Esophagus squamous epithelium (tissue), 5 donors: ENCODE results near the gene MYO9A. TPM values are rescaled to one million over a fixed set of nuclear protein-coding genes. Genes with fewer than 3 reads are reported as not detected.

ENCODE experiments used
- DNase-seq: peaks from one replicate; lab custom pipeline; 2025; lab: John Stamatoyannopoulos, UW
- H3K27ac ChIP-seq, 4 donors: fragments of 200-600 bp; sonication (generic); one replicate each; pipeline ENCODE4 v1.5.1; 2016 to 2019; ENCODE audit warnings: mild to moderate bottlenecking in 1 of 4
- H3K27me3 ChIP-seq, 4 donors: fragments of 200-600 bp; sonication (generic); 1 replicate in 3 of 4; 2 replicates in 1 of 4; pipeline versions ENCODE4 v1.5.1 to v1.6.0; 2017 to 2021; ENCODE audit warnings: antibody characterized with exemption in 1 of 4
- H3K36me3 ChIP-seq, 3 donors: fragments of 200-600 bp; sonication (generic); one replicate each; pipeline ENCODE4 v1.5.1; 2016 to 2019
- H3K4me1 ChIP-seq, 3 donors: fragments of 200-600 bp; sonication (generic); one replicate each; pipeline ENCODE4 v1.5.1; 2017 to 2019
- H3K4me3 ChIP-seq, 4 donors: fragments of 200-600 bp; sonication (generic); 1 replicate in 3 of 4; 2 replicates in 1 of 4; pipeline ENCODE4 v1.5.1; 2016 to 2019; ENCODE audit warnings: mild to moderate bottlenecking in 2 of 4, moderate library complexity in 1 of 4
- H3K9me3 ChIP-seq, 3 donors: fragments of 200-600 bp; sonication (generic); one replicate each; pipeline ENCODE4 v1.5.1; 2016 to 2019
- POLR2A ChIP-seq, 4 donors: fragments of 450-650 bp; IDR thresholded peaks; one replicate each; pipeline ENCODE4 v1.6.1; 2017; ENCODE audit warnings: antibody characterized with exemption in 4 of 4, mild to moderate bottlenecking in 4 of 4, moderate library complexity in 3 of 4
- WGBS, 2 donors: methylation state at CpG; one replicate each; pipeline ENCODE4 v1.1.5; 2018; 5-methylcytosine and 5-hydroxymethylcytosine counted together
- intact Hi-C: fragments of 100-400 bp; cut with DNase I; formaldehyde crosslinking; loops from one replicate; pipeline ENCODE4 v1.15.0; 2022
- total RNA-seq, 4 donors: library from RNA; depleted of rRNA; stranded (reverse); fragments of >200 nt; gene quantifications; one replicate each; pipeline ENCODE4 v1.1.0, GENCODE V29; 2016
- TF ChIP-seq, protein P1 (sequence below), 6 experiments: fragments of 450-650 bp in 4 of 6; fragments of 200-600 bp in 2 of 6; sonication (generic) in 2 of 6; IDR thresholded peaks; one replicate each; pipeline ENCODE4 v1.5.1; 2016 to 2019; ENCODE audit warnings: antibody characterized with exemption in 6 of 6, mild to moderate bottlenecking in 4 of 6, moderate library complexity in 4 of 6
- donor health status: DM: yes; HTN: yes; CAD: no.

Gene MYO9A
- total RNA-seq, 4 donors from 2014 or later: 18.2 to 62.0 (median 35.0) TPM

DNA sequence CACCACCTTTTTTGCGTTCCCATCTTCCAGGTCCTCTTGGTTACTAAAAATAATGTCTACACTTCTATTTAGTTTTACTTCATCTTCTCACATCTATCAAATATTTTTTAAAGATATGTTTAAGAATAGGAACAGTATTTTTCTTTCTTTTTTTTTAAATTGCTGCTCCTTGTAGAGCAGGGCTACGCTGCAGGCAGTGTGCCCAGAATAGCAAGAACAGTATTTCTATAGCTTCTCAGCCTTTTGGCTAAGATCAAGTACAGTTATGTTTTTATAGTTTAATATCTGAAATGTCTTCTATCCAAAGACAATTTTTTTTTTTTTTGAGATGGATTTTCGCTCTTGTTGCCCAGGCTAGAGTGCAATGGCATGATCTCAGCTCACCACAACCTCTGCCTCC is 73.0 kb downstream of the MYO9A start:
- TF ChIP-seq POLR2A (IDR thresholded peaks at IDR 0.05): no peak
- TF ChIP-seq, protein P1, sequence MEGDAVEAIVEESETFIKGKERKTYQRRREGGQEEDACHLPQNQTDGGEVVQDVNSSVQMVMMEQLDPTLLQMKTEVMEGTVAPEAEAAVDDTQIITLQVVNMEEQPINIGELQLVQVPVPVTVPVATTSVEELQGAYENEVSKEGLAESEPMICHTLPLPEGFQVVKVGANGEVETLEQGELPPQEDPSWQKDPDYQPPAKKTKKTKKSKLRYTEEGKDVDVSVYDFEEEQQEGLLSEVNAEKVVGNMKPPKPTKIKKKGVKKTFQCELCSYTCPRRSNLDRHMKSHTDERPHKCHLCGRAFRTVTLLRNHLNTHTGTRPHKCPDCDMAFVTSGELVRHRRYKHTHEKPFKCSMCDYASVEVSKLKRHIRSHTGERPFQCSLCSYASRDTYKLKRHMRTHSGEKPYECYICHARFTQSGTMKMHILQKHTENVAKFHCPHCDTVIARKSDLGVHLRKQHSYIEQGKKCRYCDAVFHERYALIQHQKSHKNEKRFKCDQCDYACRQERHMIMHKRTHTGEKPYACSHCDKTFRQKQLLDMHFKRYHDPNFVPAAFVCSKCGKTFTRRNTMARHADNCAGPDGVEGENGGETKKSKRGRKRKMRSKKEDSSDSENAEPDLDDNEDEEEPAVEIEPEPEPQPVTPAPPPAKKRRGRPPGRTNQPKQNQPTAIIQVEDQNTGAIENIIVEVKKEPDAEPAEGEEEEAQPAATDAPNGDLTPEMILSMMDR (IDR thresholded peaks at IDR 0.05): no peak
- Histone ChIP-seq H3K4me3 (no peak overlapping the region), H3K36me3 (peaks cover 0 to 44% (median 0%) of the 10 kb centered on the region in 3 donors), H3K27me3 (no peaks in the 10 kb centered on the region), H3K27ac (no peak overlapping the region), H3K4me1 (peaks cover 0 to 7% (median 0%) of the 10 kb centered on the region in 3 donors), H3K9me3 (no peaks in the 10 kb centered on the region)
- intact Hi-C loops: no loop called here
- 87 to 91% methylated on average over 3 of the region's 3 CpGs for WGBS, 2 donors
- no peak for DNase-seq

DNA sequence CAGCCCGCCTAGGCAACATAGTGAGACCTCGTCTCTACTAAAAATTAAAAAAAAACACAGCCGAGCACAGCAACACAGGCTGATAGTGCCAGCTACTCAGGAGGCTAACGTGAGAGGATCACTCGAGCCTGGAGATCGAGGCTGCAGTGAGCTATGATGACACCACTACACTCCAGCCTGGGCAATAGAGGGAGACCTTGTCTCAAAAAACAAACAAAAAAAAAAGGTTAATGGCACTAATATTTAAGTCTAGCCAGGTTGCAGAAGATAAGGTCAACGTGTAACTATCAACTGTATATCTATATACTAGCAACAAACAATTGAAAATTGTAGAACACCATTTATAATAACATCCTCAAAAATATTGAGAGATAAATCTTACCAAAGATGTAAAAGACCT is 75.1 kb downstream of the MYO9A start:
- H3K4me3 ChIP-seq: no peak overlapping the region
- 89% methylated on average over 7 of the region's 7 CpGs for WGBS, 2 donors

DNA sequence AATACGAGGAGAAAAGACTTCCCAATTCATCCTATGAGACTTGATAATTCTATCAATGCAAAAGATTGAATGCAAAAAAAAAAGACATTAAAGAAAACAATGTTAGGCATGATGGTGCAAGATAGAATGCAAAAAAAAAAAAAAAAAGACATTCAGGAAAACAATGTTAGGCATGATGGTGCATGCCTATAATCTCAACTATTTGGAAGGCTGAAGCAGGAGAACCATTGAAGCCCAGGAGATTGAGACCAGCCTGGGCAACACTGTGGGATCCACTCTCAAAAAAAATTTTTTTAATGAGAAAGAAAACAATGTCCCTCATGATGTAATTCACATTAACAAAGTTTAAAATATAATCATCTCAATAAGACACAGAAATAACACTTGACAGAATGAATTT is 75.9 kb downstream of the MYO9A start:
- no peak overlapping the region for H3K4me3 ChIP-seq
- H3K27me3 ChIP-seq: no peaks in the 10 kb centered on the region
- H3K4me1 ChIP-seq: no peaks in the 10 kb centered on the region
- H3K36me3 ChIP-seq: peaks cover 0 to 48% (median 0%) of the 10 kb centered on the region in 3 donors
- TF ChIP-seq, protein P1 (IDR thresholded peaks at IDR 0.05): no peak
- TF ChIP-seq POLR2A (IDR thresholded peaks at IDR 0.05): no peak
- 53 to 57% methylated on average over 1 of the region's 1 CpG for WGBS, 2 donors
- intact Hi-C loops: no loop called here
- no peak for DNase-seq
- no peak overlapping the region for H3K27ac ChIP-seq
- no peaks in the 10 kb centered on the region for H3K9me3 ChIP-seq

More for the DNA sequence above, 75.1 kb downstream of the MYO9A start:
- peaks cover 0 to 48% (median 0%) of the 10 kb centered on the region in 3 donors for H3K36me3 ChIP-seq
- no peaks in the 10 kb centered on the region for H3K27me3 ChIP-seq
- H3K4me1 ChIP-seq: no peaks in the 10 kb centered on the region
- no peaks in the 10 kb centered on the region for H3K9me3 ChIP-seq
- H3K27ac ChIP-seq: no peak overlapping the region
- intact Hi-C loops: no loop called here
- TF ChIP-seq POLR2A (IDR thresholded peaks at IDR 0.05): no peak
- TF ChIP-seq, protein P1 (IDR thresholded peaks at IDR 0.05): no peak
- no peak for DNase-seq

DNA sequence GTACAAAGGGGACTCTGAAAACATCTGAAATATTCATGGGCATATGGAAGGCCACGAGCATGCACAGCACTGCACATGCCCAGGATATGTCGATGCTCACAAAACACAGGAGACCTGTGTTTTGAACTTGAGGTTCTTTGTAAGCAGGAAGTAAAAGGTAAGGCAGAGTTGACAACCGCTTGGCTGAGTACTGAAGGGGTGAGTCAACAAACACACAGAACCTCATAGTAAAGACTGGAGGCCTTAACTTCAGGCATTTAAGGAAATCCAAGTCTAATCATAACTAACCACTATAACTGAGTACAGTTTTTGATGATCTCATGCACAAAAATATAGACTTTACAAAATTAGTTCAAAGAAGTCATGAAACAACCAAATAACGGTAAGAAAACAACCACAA is 80.6 kb downstream of the MYO9A start:
- intact Hi-C loops: no loop called here
- Histone ChIP-seq H3K4me1 (peaks cover 0 to 24% (median 0%) of the 10 kb centered on the region in 3 donors), H3K9me3 (no peaks in the 10 kb centered on the region), H3K27ac (no peak overlapping the region), H3K36me3 (peaks cover 0 to 19% (median 0%) of the 10 kb centered on the region in 3 donors), H3K27me3 (no peaks in the 10 kb centered on the region), H3K4me3 (no peak overlapping the region)
- WGBS, 2 donors: 77 to 88% methylated on average over 4 of the region's 4 CpGs
- DNase-seq: no peak
- TF ChIP-seq, protein P1 (IDR thresholded peaks at IDR 0.05): no peak
- no peak for TF ChIP-seq POLR2A (IDR thresholded peaks at IDR 0.05)

- Histone ChIP-seq H3K9me3 (no peaks in the 10 kb centered on the region), H3K4me3 (no peak overlapping the region), H3K4me1 (peaks cover 0 to 24% (median 0%) of the 10 kb centered on the region in 3 donors), H3K27ac (no peak overlapping the region), H3K27me3 (no peaks in the 10 kb centered on the region), H3K36me3 (peaks cover 0 to 16% (median 0%) of the 10 kb centered on the region in 3 donors)
- 84 to 86% methylated on average over 4 of the region's 4 CpGs for WGBS, 2 donors
- no peak for TF ChIP-seq POLR2A (IDR thresholded peaks at IDR 0.05)
- TF ChIP-seq, protein P1 (IDR thresholded peaks at IDR 0.05): no peak
- intact Hi-C loops: no loop called here
- no peak for DNase-seq
These were observed 82.9 kb downstream of the MYO9A start for GRCh38 chr15:72034859-72035650.
